Measurements from ENCODE around the gene PSMB4. TPM values are rescaled to one million over a fixed set of nuclear protein-coding genes. Genes with fewer than 3 reads are reported as not detected.
"Not testable (repeated sequence)": the region's sequence is repeated elsewhere in the genome, so short reads cannot be mapped to it uniquely, and the experiment has no call there.

The PSMB4 gene
- total RNA-seq, 1 donor from 2014 or later = 229 TPM

- no peak overlapping the region for H3K4me3 Mint-ChIP-seq (ENCODE audit: unreplicated experiment)
- no peak overlapping the region for H3K27ac Mint-ChIP-seq (ENCODE audit: unreplicated experiment)
- TF ChIP-seq CTCF (IDR thresholded peaks at IDR 0.05) = no peak
- H3K27me3 Mint-ChIP-seq (ENCODE audit: low read depth) = no peaks in the 10 kb centered on the region
- peaks cover 9% of the 10 kb centered on the region for H3K4me1 Mint-ChIP-seq (ENCODE audit: low read depth)
- H3K36me3 Mint-ChIP-seq (ENCODE audit: low read depth) = no peaks in the 10 kb centered on the region
- no peak for DNase-seq (ENCODE audit: low spot score)
- no peaks in the 10 kb centered on the region for H3K9me3 Mint-ChIP-seq (ENCODE audit: low read depth)
Measured at GRCh38 chr1:151377150-151377884, 22.1 kb upstream of the PSMB4 start.

GRCh38 chr1:151384584-151384983 is 14.8 kb upstream of the PSMB4 start:
- Mint-ChIP-seq H3K9me3 (ENCODE audit: low read depth) (no peaks in the 10 kb centered on the region), H3K4me3 (ENCODE audit: unreplicated experiment) (no peak overlapping the region), H3K36me3 (ENCODE audit: low read depth) (no peaks in the 10 kb centered on the region), H3K27ac (ENCODE audit: unreplicated experiment) (no peak overlapping the region), H3K4me1 (ENCODE audit: low read depth) (no peaks in the 10 kb centered on the region), H3K27me3 (ENCODE audit: low read depth) (no peaks in the 10 kb centered on the region)
- TF ChIP-seq CTCF (IDR thresholded peaks at IDR 0.05) = no peak
- no peak for DNase-seq (ENCODE audit: low spot score)

GRCh38 chr1:151386002-151386401 is 13.4 kb upstream of the PSMB4 start:
- H3K9me3 Mint-ChIP-seq (ENCODE audit: low read depth) = no peaks in the 10 kb centered on the region
- no peaks in the 10 kb centered on the region for H3K4me1 Mint-ChIP-seq (ENCODE audit: low read depth)
- no peak for TF ChIP-seq CTCF (IDR thresholded peaks at IDR 0.05)
- no peak overlapping the region for H3K27ac Mint-ChIP-seq (ENCODE audit: unreplicated experiment)
- H3K27me3 Mint-ChIP-seq (ENCODE audit: low read depth) = no peaks in the 10 kb centered on the region
- no peaks in the 10 kb centered on the region for H3K36me3 Mint-ChIP-seq (ENCODE audit: low read depth)
- DNase-seq (ENCODE audit: low spot score) = no peak
- H3K4me3 Mint-ChIP-seq (ENCODE audit: unreplicated experiment) = no peak overlapping the region

- not testable (repeated sequence) for H3K4me1 Mint-ChIP-seq (ENCODE audit: low read depth); H3K36me3 Mint-ChIP-seq (ENCODE audit: low read depth)
Measured at GRCh38 chr1:151390221-151391078, 8.9 kb upstream of the PSMB4 start.

GRCh38 chr1:151391079-151391563 is 8.3 kb upstream of the PSMB4 start:
- TF ChIP-seq CTCF (IDR thresholded peaks at IDR 0.05) = no peak
- Mint-ChIP-seq H3K9me3 (ENCODE audit: low read depth) (peaks cover 4% of the 10 kb centered on the region), H3K4me1 (ENCODE audit: low read depth) (no peaks in the 10 kb centered on the region), H3K27me3 (ENCODE audit: low read depth) (no peaks in the 10 kb centered on the region), H3K36me3 (ENCODE audit: low read depth) (no peaks in the 10 kb centered on the region), H3K4me3 (ENCODE audit: unreplicated experiment) (no peak overlapping the region), H3K27ac (ENCODE audit: unreplicated experiment) (no peak overlapping the region)
- no peak for DNase-seq (ENCODE audit: low spot score)

More at GRCh38 chr1:151390221-151391078, 8.9 kb upstream of the PSMB4 start:
- not testable (repeated sequence) for H3K4me3 Mint-ChIP-seq (ENCODE audit: unreplicated experiment); DNase-seq (ENCODE audit: low spot score); H3K9me3 Mint-ChIP-seq (ENCODE audit: low read depth); H3K27ac Mint-ChIP-seq (ENCODE audit: unreplicated experiment); H3K27me3 Mint-ChIP-seq (ENCODE audit: low read depth)
